Liver (tissue), 9 donors: ENCODE results near the gene ARHGEF4. TPM values are rescaled to one million over a fixed set of nuclear protein-coding genes. Genes with fewer than 3 reads are reported as not detected.
A peak's percentile ranks its signal among the peaks of the same experiment; 100 is the strongest.

ENCODE experiments used
- DNase-seq: peaks from one replicate; pipeline ENCODE4 v3.0.0-alpha.2; 2017; ENCODE audit warnings: low spot score
- H3K27ac ChIP-seq, 2 donors: one replicate each; pipeline ENCODE4 v1.7.0; 2013; ENCODE audit warnings: inconsistent platforms in 2 of 2, low read length in 2 of 2, control low read depth in 1 of 2, low read depth in 1 of 2, mild to moderate bottlenecking in 1 of 2
- H3K27me3 ChIP-seq, 4 donors: one replicate each; pipeline versions ENCODE4 v1.6.1 to v1.7.0; 2013; ENCODE audit warnings: low read length in 3 of 4, inconsistent platforms in 1 of 4, mild to moderate bottlenecking in 1 of 4, moderate library complexity in 1 of 4; ENCODE audit not compliant: control insufficient read depth in 4 of 4, insufficient read depth in 4 of 4
- H3K36me3 ChIP-seq, 4 donors: one replicate each; pipeline versions ENCODE4 v1.6.1 to v1.7.0; 2013; ENCODE audit warnings: low read length in 3 of 4, mild to moderate bottlenecking in 3 of 4, low read depth in 1 of 4, moderate library complexity in 1 of 4; ENCODE audit not compliant: control insufficient read depth in 4 of 4, insufficient read depth in 3 of 4
- H3K4me1 ChIP-seq, 4 donors: one replicate each; pipeline versions ENCODE4 v1.6.1 to v1.7.0; 2013; ENCODE audit warnings: low read length in 3 of 4, mild to moderate bottlenecking in 3 of 4, moderate library complexity in 1 of 4; ENCODE audit not compliant: control insufficient read depth in 4 of 4, insufficient read depth in 4 of 4
- H3K4me3 ChIP-seq, 3 donors: one replicate each; pipeline versions ENCODE4 v1.6.1 to v1.7.0; 2013; ENCODE audit warnings: low read length in 3 of 3, control low read depth in 1 of 3, low read depth in 1 of 3, mild to moderate bottlenecking in 1 of 3
- H3K9ac ChIP-seq, 2 donors: one replicate each; pipeline ENCODE4 v1.7.0; 2013; ENCODE audit warnings: low read length in 2 of 2, mild to moderate bottlenecking in 2 of 2, moderate library complexity in 2 of 2, control low read depth in 1 of 2, low read depth in 1 of 2
- H3K9me3 ChIP-seq, 4 donors: one replicate each; pipeline versions ENCODE4 v1.6.1 to v1.7.0; 2013; ENCODE audit warnings: low read length in 3 of 4; ENCODE audit not compliant: control insufficient read depth in 4 of 4
- EGR1 ChIP-seq, 2 donors: IDR thresholded peaks; 2 replicates each; pipeline ENCODE4 v1.6.1; 2016 to 2018; ENCODE audit warnings: antibody characterized with exemption in 2 of 2, low read depth in 2 of 2
- FOXA1 ChIP-seq: IDR thresholded peaks from 2 replicates; pipeline ENCODE4 v1.6.1; 2016; ENCODE audit warnings: antibody characterized with exemption
- FOXA2 ChIP-seq: IDR thresholded peaks from 2 replicates; pipeline ENCODE4 v1.6.1; 2016; ENCODE audit warnings: antibody characterized with exemption
- GABPA ChIP-seq, 2 donors: IDR thresholded peaks in 1 of 2; conservative IDR thresholded peaks in 1 of 2; 2 replicates each; pipeline ENCODE4 v1.6.1; 2016; ENCODE audit warnings: antibody characterized with exemption in 2 of 2, mild to moderate bottlenecking in 1 of 2, moderate library complexity in 1 of 2
- HNF4A ChIP-seq, 2 donors: conservative IDR thresholded peaks; 2 replicates each; pipeline ENCODE4 v1.6.1; 2016; ENCODE audit warnings: antibody characterized with exemption in 2 of 2, mild to moderate bottlenecking in 2 of 2
- HNF4G ChIP-seq: IDR thresholded peaks from 2 replicates; pipeline ENCODE4 v1.6.1; 2016; ENCODE audit warnings: antibody characterized with exemption
- JUND ChIP-seq, 2 donors: IDR thresholded peaks; 2 replicates each; pipeline ENCODE4 v1.6.1; 2016; ENCODE audit warnings: antibody characterized with exemption in 2 of 2
- NR2F2 ChIP-seq: IDR thresholded peaks from 2 replicates; pipeline ENCODE4 v1.6.1; 2016; ENCODE audit warnings: antibody characterized with exemption
- RAD21 ChIP-seq, 2 donors: IDR thresholded peaks; 2 replicates each; pipeline ENCODE4 v1.6.1; 2016; ENCODE audit warnings: antibody characterized with exemption in 2 of 2, mild to moderate bottlenecking in 2 of 2
- RXRA ChIP-seq, 2 donors: IDR thresholded peaks; 2 replicates each; pipeline ENCODE4 v1.6.1; 2017 to 2018; ENCODE audit warnings: antibody characterized with exemption in 2 of 2, mild to moderate bottlenecking in 1 of 2
- SP1 ChIP-seq: IDR thresholded peaks from 2 replicates; pipeline ENCODE4 v1.6.1; 2018; ENCODE audit warnings: antibody characterized with exemption, mild to moderate bottlenecking
- TAF1 ChIP-seq: conservative IDR thresholded peaks from 2 replicates; pipeline ENCODE4 v1.6.1; 2016; ENCODE audit warnings: antibody characterized with exemption, mild to moderate bottlenecking
- YY1 ChIP-seq: IDR thresholded peaks from 2 replicates; pipeline ENCODE4 v1.6.1; 2016; ENCODE audit warnings: antibody characterized with exemption, mild to moderate bottlenecking
- WGBS: extraction: QIAGEN DNeasy Blood & Tissue Kit; methylation state at CpG from one replicate; pipeline ENCODE4 v1.1.7; 2013; 5-methylcytosine and 5-hydroxymethylcytosine counted together
- polyA plus RNA-seq, 2 donors: library from polyadenylated mRNA; stranded (reverse) in 1 of 2; unstranded in 1 of 2; fragments of 200-250 nt in 1 of 2; fragments of >200 nt in 1 of 2; fragmentation: Nextera tagmentation in 1 of 2; extraction: Ambion mirVana in 1 of 2; gene quantifications; one replicate each; pipeline versions ENCODE4 v1.2.1 to v1.2.3, GENCODE V29; 2013 to 2015
- total RNA-seq, 2 donors: library from RNA; depleted of rRNA; stranded (reverse); fragments of >200 nt; gene quantifications; one replicate each; pipeline ENCODE4 v1.2.3, GENCODE V29; 2014
- TF ChIP-seq, protein P1 (sequence below): IDR thresholded peaks from 2 replicates; pipeline ENCODE4 v1.6.1; 2016; ENCODE audit warnings: antibody characterized with exemption, mild to moderate bottlenecking
- TF ChIP-seq, protein P2 (sequence below): IDR thresholded peaks from 2 replicates; pipeline ENCODE4 v1.6.1; 2016; ENCODE audit warnings: antibody characterized with exemption
- TF ChIP-seq, protein P3 (sequence below): IDR thresholded peaks from 2 replicates; pipeline ENCODE4 v1.6.1; 2016; ENCODE audit warnings: antibody characterized with exemption
- TF ChIP-seq, protein P4 (sequence below): IDR thresholded peaks from 2 replicates; pipeline ENCODE4 v1.6.1; 2016; ENCODE audit warnings: antibody characterized with exemption
- TF ChIP-seq, protein P5 (sequence below): fragments of 150-350 bp; IDR thresholded peaks from 2 replicates; pipeline ENCODE4 v1.5.1; 2017; ENCODE audit warnings: improper control_type of control experiment, low read depth, low read length; ENCODE audit not compliant: missing input control
- donor health status: healthy.
- donor health status: healthy.
- donor health status: healthy.
- donor health status: healthy.
- donor health status: healthy.

The ARHGEF4 gene
- total and polyA plus RNA-seq, 4 donors: 0.08 TPM; not detected in 2

DNA sequence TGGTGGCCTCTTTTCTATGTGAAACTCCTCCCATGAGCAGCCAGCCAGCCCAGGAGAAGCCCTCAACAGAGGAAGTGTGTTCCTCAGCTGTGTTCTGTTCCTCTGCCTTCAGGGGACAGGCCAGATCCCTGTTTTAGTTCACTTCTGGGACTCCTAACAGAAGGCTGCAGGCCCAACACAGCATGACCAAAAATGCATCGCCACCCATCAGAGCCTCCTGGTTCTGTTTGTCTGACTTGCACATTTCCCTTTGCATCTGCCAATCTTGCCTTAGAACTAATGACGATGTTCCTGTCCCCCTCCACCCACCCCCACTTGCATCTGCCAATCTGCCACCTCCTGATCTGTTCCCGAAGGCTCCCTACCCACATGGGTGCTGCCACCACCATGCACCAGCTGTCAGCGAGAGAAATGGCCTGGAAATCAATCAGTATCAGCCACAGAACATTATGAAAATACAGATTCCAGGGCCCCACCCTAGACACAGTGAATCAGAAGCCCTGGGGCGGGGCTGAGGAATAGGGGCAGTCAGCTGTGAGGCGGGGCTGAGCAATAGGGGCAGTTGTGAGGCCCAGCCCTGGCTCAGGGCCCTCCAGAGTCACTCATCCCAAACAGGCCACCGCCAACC is 205.5 kb downstream of the ARHGEF4 start:
- 96% methylated on average over 7 of the region's 7 CpGs for WGBS
- Histone ChIP-seq H3K9ac (no peak overlapping the region), H3K4me3 (no peak overlapping the region), H3K27ac (no peak overlapping the region), H3K9me3 (no peaks in the 10 kb centered on the region), H3K4me1 (no peaks in the 10 kb centered on the region), H3K27me3 (no peaks in the 10 kb centered on the region), H3K36me3 (peaks cover 0 to 6% (median 4%) of the 10 kb centered on the region in 4 donors)
- TF ChIP-seq, protein P1, sequence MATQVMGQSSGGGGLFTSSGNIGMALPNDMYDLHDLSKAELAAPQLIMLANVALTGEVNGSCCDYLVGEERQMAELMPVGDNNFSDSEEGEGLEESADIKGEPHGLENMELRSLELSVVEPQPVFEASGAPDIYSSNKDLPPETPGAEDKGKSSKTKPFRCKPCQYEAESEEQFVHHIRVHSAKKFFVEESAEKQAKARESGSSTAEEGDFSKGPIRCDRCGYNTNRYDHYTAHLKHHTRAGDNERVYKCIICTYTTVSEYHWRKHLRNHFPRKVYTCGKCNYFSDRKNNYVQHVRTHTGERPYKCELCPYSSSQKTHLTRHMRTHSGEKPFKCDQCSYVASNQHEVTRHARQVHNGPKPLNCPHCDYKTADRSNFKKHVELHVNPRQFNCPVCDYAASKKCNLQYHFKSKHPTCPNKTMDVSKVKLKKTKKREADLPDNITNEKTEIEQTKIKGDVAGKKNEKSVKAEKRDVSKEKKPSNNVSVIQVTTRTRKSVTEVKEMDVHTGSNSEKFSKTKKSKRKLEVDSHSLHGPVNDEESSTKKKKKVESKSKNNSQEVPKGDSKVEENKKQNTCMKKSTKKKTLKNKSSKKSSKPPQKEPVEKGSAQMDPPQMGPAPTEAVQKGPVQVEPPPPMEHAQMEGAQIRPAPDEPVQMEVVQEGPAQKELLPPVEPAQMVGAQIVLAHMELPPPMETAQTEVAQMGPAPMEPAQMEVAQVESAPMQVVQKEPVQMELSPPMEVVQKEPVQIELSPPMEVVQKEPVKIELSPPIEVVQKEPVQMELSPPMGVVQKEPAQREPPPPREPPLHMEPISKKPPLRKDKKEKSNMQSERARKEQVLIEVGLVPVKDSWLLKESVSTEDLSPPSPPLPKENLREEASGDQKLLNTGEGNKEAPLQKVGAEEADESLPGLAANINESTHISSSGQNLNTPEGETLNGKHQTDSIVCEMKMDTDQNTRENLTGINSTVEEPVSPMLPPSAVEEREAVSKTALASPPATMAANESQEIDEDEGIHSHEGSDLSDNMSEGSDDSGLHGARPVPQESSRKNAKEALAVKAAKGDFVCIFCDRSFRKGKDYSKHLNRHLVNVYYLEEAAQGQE: no peak
- TF ChIP-seq YY1: no peak
- TF ChIP-seq, protein P2, sequence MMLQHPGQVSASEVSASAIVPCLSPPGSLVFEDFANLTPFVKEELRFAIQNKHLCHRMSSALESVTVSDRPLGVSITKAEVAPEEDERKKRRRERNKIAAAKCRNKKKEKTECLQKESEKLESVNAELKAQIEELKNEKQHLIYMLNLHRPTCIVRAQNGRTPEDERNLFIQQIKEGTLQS: no peak
- no peak for TF ChIP-seq TAF1
- no peak for TF ChIP-seq SP1
- TF ChIP-seq RXRA (IDR thresholded peaks at IDR 0.05): no peak
- no peak for TF ChIP-seq NR2F2
- no peak for TF ChIP-seq EGR1 (IDR thresholded peaks at IDR 0.05; ENCODE audit: low read depth in 2 of 2)
- TF ChIP-seq GABPA (IDR thresholded peaks at IDR 0.05 in 1 of 2, conservative IDR thresholded peaks at IDR 0.05 in 1 of 2): no peak
- TF ChIP-seq JUND (IDR thresholded peaks at IDR 0.05): no peak
- no peak for TF ChIP-seq HNF4A (conservative IDR thresholded peaks at IDR 0.05)
- no peak for TF ChIP-seq HNF4G
- TF ChIP-seq, protein P3, sequence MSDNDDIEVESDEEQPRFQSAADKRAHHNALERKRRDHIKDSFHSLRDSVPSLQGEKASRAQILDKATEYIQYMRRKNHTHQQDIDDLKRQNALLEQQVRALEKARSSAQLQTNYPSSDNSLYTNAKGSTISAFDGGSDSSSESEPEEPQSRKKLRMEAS: no peak
- TF ChIP-seq FOXA1: no peak
- no peak for TF ChIP-seq FOXA2
- TF ChIP-seq, protein P4, sequence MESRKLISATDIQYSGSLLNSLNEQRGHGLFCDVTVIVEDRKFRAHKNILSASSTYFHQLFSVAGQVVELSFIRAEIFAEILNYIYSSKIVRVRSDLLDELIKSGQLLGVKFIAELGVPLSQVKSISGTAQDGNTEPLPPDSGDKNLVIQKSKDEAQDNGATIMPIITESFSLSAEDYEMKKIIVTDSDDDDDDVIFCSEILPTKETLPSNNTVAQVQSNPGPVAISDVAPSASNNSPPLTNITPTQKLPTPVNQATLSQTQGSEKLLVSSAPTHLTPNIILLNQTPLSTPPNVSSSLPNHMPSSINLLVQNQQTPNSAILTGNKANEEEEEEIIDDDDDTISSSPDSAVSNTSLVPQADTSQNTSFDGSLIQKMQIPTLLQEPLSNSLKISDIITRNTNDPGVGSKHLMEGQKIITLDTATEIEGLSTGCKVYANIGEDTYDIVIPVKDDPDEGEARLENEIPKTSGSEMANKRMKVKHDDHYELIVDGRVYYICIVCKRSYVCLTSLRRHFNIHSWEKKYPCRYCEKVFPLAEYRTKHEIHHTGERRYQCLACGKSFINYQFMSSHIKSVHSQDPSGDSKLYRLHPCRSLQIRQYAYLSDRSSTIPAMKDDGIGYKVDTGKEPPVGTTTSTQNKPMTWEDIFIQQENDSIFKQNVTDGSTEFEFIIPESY: no peak
- TF ChIP-seq, protein P5, sequence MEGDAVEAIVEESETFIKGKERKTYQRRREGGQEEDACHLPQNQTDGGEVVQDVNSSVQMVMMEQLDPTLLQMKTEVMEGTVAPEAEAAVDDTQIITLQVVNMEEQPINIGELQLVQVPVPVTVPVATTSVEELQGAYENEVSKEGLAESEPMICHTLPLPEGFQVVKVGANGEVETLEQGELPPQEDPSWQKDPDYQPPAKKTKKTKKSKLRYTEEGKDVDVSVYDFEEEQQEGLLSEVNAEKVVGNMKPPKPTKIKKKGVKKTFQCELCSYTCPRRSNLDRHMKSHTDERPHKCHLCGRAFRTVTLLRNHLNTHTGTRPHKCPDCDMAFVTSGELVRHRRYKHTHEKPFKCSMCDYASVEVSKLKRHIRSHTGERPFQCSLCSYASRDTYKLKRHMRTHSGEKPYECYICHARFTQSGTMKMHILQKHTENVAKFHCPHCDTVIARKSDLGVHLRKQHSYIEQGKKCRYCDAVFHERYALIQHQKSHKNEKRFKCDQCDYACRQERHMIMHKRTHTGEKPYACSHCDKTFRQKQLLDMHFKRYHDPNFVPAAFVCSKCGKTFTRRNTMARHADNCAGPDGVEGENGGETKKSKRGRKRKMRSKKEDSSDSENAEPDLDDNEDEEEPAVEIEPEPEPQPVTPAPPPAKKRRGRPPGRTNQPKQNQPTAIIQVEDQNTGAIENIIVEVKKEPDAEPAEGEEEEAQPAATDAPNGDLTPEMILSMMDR: no peak
- no peak for TF ChIP-seq RAD21 (IDR thresholded peaks at IDR 0.05)
- peak; percentile 28 for DNase-seq
